Thoracic aorta (tissue), 2 donors: Measurements from ENCODE around the gene TMEM91. TPM values are rescaled to one million over a fixed set of nuclear protein-coding genes. Genes with fewer than 3 reads are reported as not detected.
"Not testable (repeated sequence)": the region's sequence is repeated elsewhere in the genome, so short reads cannot be mapped to it uniquely, and the experiment has no call there.

Source experiments
- ATAC-seq: fragments of 150-250 bp; one replicate; pipeline ENCODE4 v1.8.0; 2017; ENCODE audit warnings: low read depth; ENCODE audit not compliant: insufficient number of reproducible peaks, low FRiP score
- DNase-seq: peaks from one replicate; pipeline ENCODE4 v3.0.0-alpha.2; 2020; ENCODE audit warnings: low spot score
- H3K27ac ChIP-seq, 2 donors: fragments of 200-600 bp; sonication (generic); 1 replicate in 1 of 2; 2 replicates in 1 of 2; pipeline ENCODE4 v1.5.1; 2016; ENCODE audit warnings: mild to moderate bottlenecking in 2 of 2, moderate library complexity in 2 of 2
- H3K27me3 ChIP-seq: fragments of 200-600 bp; sonication (generic); replicated peaks from 2 replicates; pipeline ENCODE4 v1.6.0; 2016; ENCODE audit warnings: mild to moderate bottlenecking; ENCODE audit not compliant: insufficient read depth
- H3K36me3 ChIP-seq: fragments of 200-600 bp; sonication (generic); one replicate; pipeline ENCODE4 v1.5.1; 2016
- H3K4me1 ChIP-seq, 2 donors: fragments of 200-600 bp; sonication (generic); 1 replicate in 1 of 2; 2 replicates in 1 of 2; pipeline versions ENCODE4 v1.5.1 to v1.6.0; 2016; ENCODE audit warnings: low read depth in 2 of 2, mild to moderate bottlenecking in 1 of 2; ENCODE audit not compliant: control insufficient read depth in 1 of 2
- H3K4me3 ChIP-seq: fragments of 200-600 bp; sonication (generic); 2 replicates; pipeline ENCODE4 v1.5.1; 2016; ENCODE audit warnings: mild to moderate bottlenecking
- H3K9me3 ChIP-seq: fragments of 200-600 bp; sonication (generic); 2 replicates; pipeline ENCODE4 v1.5.1; 2016
- total RNA-seq, 2 donors: library from RNA; depleted of rRNA; stranded (reverse); fragments of >200 nt; gene quantifications; one replicate each; pipeline versions ENCODE4 v1.1.0 to v1.2.3, GENCODE V29; 2016
- TF ChIP-seq, protein P1 (sequence below): fragments of 200-600 bp; sonication (generic); IDR thresholded peaks from one replicate; pipeline ENCODE4 v1.5.1; 2019; ENCODE audit warnings: antibody characterized with exemption

Gene TMEM91
- total RNA-seq, 2 donors from 2014 or later = 20.0 to 44.0 TPM

- Histone ChIP-seq H3K4me1 (peaks cover 11 to 22% of the 10 kb centered on the region in 2 donors), H3K9me3 (no peaks in the 10 kb centered on the region), H3K27ac (peak within 1 kb of the TSS; percentile 96 to 97), H3K36me3 (no peaks in the 10 kb centered on the region), H3K27me3 (no peaks in the 10 kb centered on the region), H3K4me3 (peak within 1 kb of the TSS; percentile 93)
- DNase-seq (peak; percentile 92), ATAC-seq (peak; percentile 97)
- TF ChIP-seq, protein P1, sequence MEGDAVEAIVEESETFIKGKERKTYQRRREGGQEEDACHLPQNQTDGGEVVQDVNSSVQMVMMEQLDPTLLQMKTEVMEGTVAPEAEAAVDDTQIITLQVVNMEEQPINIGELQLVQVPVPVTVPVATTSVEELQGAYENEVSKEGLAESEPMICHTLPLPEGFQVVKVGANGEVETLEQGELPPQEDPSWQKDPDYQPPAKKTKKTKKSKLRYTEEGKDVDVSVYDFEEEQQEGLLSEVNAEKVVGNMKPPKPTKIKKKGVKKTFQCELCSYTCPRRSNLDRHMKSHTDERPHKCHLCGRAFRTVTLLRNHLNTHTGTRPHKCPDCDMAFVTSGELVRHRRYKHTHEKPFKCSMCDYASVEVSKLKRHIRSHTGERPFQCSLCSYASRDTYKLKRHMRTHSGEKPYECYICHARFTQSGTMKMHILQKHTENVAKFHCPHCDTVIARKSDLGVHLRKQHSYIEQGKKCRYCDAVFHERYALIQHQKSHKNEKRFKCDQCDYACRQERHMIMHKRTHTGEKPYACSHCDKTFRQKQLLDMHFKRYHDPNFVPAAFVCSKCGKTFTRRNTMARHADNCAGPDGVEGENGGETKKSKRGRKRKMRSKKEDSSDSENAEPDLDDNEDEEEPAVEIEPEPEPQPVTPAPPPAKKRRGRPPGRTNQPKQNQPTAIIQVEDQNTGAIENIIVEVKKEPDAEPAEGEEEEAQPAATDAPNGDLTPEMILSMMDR = no peak
These were observed 12.4 kb upstream of the TMEM91 start, which contains the start of gene B9D2 for GRCh38 chr19:41363753-41364523. Gene B9D2, minus strand, starts transcription at chr19:41364149. Its CDS starts 630 bp downstream, at chr19:41363519.

- H3K4me3 ChIP-seq = peak overlapping the region; percentile 93
- no peaks in the 10 kb centered on the region for H3K36me3 ChIP-seq
- H3K4me1 ChIP-seq = peaks cover 11 to 22% of the 10 kb centered on the region in 2 donors
- no peaks in the 10 kb centered on the region for H3K27me3 ChIP-seq
- H3K27ac ChIP-seq = peak overlapping the region; percentile 96 to 97
- no peaks in the 10 kb centered on the region for H3K9me3 ChIP-seq
- no peak for DNase-seq
- ATAC-seq = peak; percentile 1
- TF ChIP-seq, protein P1 = no peak
These were observed 11.6 kb upstream of the TMEM91 start for GRCh38 chr19:41364524-41365391.

DNA sequence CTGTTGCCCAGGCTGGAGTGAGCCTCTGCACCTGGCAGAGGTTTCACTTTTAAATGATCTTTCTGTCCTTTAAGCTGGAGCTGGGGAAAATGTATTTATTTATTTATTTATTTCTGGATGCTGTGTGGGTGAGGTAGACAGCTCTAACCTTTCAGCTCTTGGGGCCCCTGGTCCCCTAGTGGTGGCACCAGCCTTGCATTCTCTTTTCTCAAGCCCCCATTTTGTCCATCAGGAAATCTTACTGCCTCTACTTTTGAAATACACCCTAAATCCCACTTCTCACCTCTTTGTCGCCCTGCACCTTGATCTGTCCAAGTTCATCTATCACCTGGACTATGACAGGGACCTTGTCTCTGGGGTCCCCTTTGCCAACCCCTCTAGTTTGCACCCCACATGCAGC, 10.2 kb upstream of the TMEM91 start:
- TF ChIP-seq, protein P1 = no peak
- no peak for ATAC-seq
- Histone ChIP-seq H3K9me3 (no peaks in the 10 kb centered on the region), H3K4me3 (no peak overlapping the region), H3K27ac (no peak overlapping the region), H3K27me3 (no peaks in the 10 kb centered on the region), H3K4me1 (peaks cover 11 to 22% of the 10 kb centered on the region in 2 donors), H3K36me3 (no peaks in the 10 kb centered on the region)
- DNase-seq = no peak

DNA sequence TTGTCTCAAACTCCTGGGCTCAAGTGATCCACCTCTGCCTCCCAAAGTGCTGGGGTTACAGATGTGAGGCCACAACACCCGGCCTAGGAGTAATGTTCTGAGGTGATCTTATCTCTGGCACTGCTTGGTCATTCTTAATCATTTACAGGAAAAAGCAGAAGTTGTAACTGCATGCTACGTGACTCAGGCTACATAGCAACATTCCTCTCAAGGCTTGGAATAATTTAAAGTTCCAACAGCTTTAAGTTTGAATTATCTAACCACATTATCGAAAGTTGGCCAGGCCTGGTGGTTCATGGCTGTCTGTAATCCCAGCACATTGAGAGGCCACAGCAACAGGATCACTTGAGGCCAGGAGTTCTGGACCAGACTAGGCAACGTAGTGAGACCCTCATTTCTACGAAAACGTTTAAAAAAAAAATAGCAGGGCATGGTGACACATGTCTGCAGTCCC, 8.5 kb upstream of the TMEM91 start:
- Histone ChIP-seq H3K36me3 (no peaks in the 10 kb centered on the region), H3K4me1 (peaks cover 11 to 18% of the 10 kb centered on the region in 2 donors), H3K4me3 (no peak overlapping the region), H3K27me3 (no peaks in the 10 kb centered on the region), H3K27ac (peak overlapping the region; percentile 14 to 75), H3K9me3 (no peaks in the 10 kb centered on the region)
- DNase-seq (no peak), ATAC-seq (no peak)
- TF ChIP-seq, protein P1 = no peak

- Histone ChIP-seq H3K27me3 (no peaks in the 10 kb centered on the region), H3K4me3 (no peak overlapping the region), H3K36me3 (no peaks in the 10 kb centered on the region), H3K4me1 (peaks cover 19 to 24% of the 10 kb centered on the region in 2 donors), H3K27ac (no peak overlapping the region), H3K9me3 (no peaks in the 10 kb centered on the region)
- TF ChIP-seq, protein P1 = no peak
- DNase-seq (no peak), ATAC-seq (no peak)
These were observed 6.6 kb upstream of the TMEM91 start for GRCh38 chr19:41369769-41370168.

GRCh38 chr19:41371119-41371518, 5.2 kb upstream of the TMEM91 start:
- H3K9me3 ChIP-seq, H3K36me3 ChIP-seq, H3K4me3 ChIP-seq, H3K27ac ChIP-seq, H3K27me3 ChIP-seq, DNase-seq, ATAC-seq: not testable (repeated sequence)
- peaks cover 27 to 31% of the 10 kb centered on the region in 2 donors for H3K4me1 ChIP-seq
